ENCODE results near the gene NRSN2. TPM values are rescaled to one million over a fixed set of nuclear protein-coding genes. Genes with fewer than 3 reads are reported as not detected.

Gene NRSN2
- total and polyA plus RNA-seq, 2 donors, result 10.8 to 47.5 TPM

DNA sequence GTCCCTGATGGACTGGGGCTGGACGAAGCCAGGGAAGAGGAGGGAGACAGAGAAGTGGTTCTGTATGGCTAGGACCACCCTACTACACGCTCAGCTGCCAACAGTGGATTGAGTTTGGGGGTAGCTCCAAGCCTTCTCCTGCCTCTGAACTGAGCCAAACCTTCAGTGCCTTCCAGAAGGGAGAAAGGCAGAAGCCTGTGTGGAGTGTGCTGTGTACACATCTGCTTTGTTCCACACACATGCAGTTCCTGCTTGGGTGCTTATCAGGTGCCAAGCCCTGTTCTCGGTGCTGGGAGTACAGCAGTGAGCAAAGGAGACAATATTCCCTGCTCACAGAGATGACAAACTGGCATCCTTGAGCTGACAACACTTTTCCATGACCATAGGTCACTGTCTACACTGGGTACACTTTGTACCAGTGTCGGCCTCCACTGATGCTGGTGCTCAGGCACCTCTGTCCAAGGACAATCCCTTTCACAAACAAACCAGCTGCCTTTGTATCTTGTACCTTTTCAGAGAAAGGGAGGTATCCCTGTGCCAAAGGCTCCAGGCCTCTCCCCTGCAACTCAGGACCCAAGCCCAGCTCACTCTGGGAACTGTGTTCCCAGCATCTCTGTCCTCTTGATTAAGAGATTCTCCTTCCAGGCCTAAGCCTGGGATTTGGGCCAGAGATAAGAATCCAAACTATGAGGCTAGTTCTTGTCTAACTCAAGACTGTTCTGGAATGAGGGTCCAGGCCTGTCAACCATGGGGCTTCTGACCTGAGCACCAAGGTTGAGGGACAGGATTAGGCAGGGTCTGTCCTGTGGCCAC is 49.9 kb downstream of the NRSN2 start:
- no peak for DNase-seq (ENCODE audit: extremely low spot score)
- H3K4me3 ChIP-seq (ENCODE audit: low read depth, low read length), result no peak overlapping the region
- no peak overlapping the region for H3K27ac ChIP-seq (ENCODE audit: low read depth)
- peaks cover 5% of the 10 kb centered on the region for H3K36me3 ChIP-seq (ENCODE audit: insufficient read depth)
- 81% methylated on average over 4 of the region's 4 CpGs for WGBS
- no peaks in the 10 kb centered on the region for H3K4me1 ChIP-seq (ENCODE audit: insufficient read depth)

DNA sequence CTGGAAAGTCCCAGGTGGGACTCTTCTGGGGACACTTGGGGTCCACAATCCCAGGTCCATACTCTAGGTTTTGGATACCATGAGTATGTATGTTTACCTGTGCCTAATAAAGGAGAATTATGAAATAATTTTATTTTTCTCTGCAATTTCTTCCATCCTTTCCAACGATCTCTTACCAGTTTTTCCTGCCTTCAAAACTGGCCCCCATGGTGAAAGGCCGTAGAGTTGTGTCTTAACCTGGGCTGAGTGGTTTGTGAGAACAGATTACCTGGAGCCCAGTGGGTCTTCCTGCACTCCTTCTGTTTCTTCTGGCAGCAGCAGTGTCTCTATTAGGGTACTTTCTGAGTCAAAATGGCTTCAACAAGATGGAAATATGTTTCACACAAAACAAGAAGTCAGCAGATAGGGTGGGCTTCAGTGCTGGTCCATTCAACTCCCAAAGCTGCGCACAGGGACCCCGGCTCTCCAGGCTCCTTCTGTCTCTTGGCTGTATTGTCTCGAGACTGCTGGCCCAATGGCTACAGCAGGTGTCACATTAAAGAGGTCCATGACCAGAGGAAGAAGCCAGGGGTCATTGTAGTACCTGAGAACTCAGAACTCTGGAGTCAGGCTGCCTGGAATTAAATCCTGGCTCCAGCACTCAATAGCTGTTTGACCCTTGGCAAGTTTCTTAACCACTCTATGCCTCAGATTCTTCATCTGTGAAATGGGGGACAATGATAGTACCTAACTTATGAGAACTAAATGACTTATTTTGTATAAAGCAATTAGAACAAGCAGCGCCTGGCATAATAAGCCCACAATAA is 50.7 kb downstream of the NRSN2 start:
- Histone ChIP-seq H3K4me1 (ENCODE audit: insufficient read depth) (no peaks in the 10 kb centered on the region), H3K27ac (ENCODE audit: low read depth) (no peak overlapping the region), H3K4me3 (ENCODE audit: low read depth, low read length) (no peak overlapping the region), H3K36me3 (ENCODE audit: insufficient read depth) (peaks cover 3% of the 10 kb centered on the region)
- DNase-seq (ENCODE audit: extremely low spot score), result no peak
- WGBS, result 77% methylated on average over 6 of the region's 6 CpGs

DNA sequence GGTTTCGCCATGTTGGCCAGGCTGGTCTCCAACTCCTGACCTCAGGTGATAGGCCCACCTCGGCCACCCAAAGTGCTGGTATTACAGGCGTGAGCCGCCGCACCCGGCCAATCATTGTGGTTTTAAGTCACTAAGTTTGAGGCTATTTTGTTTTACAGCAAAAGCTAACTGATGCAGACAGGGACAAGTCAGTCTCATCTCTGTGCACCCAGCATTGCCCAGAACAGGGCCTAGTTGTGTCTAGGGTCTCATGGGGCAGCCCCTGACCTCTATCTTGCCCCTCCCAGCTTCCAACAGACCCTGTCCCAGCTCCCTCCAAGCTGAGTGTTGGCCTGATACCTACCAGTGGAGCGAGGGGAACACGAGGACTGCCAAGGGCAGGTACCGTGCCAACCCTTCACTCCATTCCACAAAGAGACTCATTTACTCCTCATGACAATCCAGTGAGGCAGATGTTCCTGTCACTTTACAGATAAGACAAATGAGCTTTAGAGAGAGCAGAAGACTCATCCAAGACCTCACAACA is 52.3 kb downstream of the NRSN2 start:
- 82% methylated on average over 9 of the region's 9 CpGs for WGBS
- no peak for DNase-seq (ENCODE audit: extremely low spot score)
- H3K4me1 ChIP-seq (ENCODE audit: insufficient read depth), result no peaks in the 10 kb centered on the region
- no peak overlapping the region for H3K4me3 ChIP-seq (ENCODE audit: low read depth, low read length)
- peaks cover 3% of the 10 kb centered on the region for H3K36me3 ChIP-seq (ENCODE audit: insufficient read depth)
- no peak overlapping the region for H3K27ac ChIP-seq (ENCODE audit: low read depth)

DNA sequence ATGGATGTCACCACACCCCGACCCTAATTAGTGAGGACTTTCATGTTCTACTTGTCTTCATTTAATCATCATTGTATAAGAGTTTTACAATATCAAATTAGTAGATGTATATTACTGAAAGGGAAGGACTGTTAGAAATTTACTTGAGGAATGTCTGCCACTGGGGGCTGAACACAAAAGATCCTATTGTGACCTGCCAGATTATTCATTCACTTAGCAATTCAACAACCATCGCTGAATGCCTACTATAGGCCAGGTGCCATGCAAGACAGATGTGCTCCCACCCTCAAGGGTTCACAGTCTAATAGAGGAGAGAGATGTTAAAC is 53.2 kb downstream of the NRSN2 start:
- Histone ChIP-seq H3K36me3 (ENCODE audit: insufficient read depth) (peaks cover 3% of the 10 kb centered on the region), H3K27ac (ENCODE audit: low read depth) (no peak overlapping the region), H3K4me1 (ENCODE audit: insufficient read depth) (no peaks in the 10 kb centered on the region), H3K4me3 (ENCODE audit: low read depth, low read length) (no peak overlapping the region)
- 65% methylated on average over 2 of the region's 2 CpGs for WGBS
- DNase-seq (ENCODE audit: extremely low spot score), result no peak

DNA sequence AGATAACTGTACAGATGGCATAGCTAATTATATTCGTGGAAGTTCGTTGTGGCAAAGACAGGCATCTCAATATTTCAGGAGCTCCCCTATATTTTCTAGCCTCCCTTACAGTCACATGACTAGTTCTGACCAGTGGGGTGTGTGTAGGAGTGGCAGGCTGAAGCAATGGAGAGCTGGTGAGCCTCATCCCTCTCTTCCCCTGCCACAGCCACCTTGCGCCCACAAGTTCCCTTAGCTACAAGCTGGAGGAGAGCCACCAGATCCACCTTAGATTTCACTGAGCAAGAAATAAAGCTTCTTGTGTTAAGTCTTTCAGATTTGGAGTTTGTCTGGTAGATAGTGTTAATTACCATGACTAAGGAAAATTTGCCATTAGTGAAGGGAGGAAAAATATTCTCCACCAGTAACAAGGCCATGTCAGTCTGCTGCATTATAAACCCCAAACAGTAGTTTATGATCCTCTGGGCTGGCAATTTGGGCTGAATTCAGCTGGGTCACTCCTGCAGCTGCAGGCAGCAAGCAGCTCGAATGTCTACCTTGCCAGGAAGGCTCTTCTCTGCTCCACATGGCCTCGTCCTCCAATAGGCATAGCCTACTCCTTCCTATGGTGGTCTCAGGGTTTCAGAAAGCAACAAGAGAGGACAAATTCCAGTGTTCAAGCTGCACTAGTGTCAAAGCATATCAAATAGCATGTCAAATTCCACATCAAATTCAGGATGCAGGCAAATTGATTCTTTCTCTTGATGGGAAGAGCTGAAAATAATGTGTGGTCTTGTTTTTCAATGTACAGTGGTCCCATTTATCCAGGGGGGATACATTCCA is 53.8 kb downstream of the NRSN2 start:
- no peak for DNase-seq (ENCODE audit: extremely low spot score)
- H3K36me3 ChIP-seq (ENCODE audit: insufficient read depth), result peaks cover 3% of the 10 kb centered on the region
- H3K4me1 ChIP-seq (ENCODE audit: insufficient read depth), result no peaks in the 10 kb centered on the region
- 69% methylated on average over 5 of the region's 5 CpGs for WGBS
- no peak overlapping the region for H3K27ac ChIP-seq (ENCODE audit: low read depth)
- H3K4me3 ChIP-seq (ENCODE audit: low read depth, low read length), result no peak overlapping the region

DNA sequence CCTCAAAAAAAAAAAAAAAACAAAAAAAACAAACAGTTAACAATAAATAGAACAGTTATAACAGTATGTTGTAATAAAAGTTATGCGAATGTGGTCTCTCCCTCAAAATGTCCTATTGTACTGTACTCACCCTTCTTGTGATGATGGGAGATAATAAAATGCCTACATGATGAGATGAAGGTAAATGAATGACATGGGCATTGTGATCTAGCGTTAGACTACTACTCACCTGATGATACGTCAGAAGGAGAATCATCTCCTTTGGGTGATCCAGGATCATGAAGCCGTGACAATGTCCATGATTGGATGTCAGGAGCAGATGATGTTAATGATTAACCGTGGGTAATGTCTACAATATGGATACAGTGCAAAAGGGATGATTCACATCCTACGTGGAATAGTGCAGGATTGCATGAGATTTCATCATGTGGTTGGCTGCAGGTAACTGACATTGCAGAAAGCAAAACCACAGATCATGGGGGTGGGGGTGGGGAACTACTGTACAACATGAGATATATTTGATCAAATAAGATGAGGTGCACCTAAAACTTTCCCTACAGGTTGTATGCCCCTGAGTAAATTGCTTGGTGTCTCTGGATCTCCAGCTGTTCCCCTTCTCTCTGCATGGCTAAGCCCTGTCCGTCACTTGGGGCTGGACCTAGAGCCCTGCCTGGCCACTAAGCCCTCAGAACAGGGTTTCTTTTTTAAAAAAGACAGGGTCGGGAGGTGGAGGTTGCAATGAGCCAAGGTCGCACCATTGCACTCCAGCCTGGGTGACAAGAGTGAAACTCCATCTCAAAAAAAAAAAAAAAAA is 55.0 kb downstream of the NRSN2 start:
- Histone ChIP-seq H3K4me3 (ENCODE audit: low read depth, low read length) (no peak overlapping the region), H3K4me1 (ENCODE audit: insufficient read depth) (no peaks in the 10 kb centered on the region), H3K36me3 (ENCODE audit: insufficient read depth) (no peaks in the 10 kb centered on the region), H3K27ac (ENCODE audit: low read depth) (no peak overlapping the region)
- 78% methylated on average over 9 of the region's 9 CpGs for WGBS
- no peak for DNase-seq (ENCODE audit: extremely low spot score)

DNA sequence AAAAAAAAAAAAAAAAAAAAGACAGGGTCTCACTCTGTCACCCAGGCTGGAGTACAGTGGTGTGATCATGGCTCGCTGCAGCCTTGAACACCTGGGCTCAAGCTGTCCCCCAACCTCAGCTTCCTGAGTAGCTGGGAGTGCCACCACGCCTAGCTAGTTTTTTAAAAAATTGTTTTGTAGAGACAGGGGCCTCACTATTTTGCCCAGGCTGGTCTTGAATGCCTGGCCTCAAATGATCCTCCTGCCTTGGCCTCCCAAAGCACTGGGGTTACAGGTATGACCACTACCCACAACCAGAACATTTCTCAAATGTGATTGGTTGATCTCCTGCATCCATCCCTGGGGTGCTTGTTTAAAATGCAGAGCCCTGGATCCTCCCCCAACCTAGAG is 55.6 kb downstream of the NRSN2 start:
- H3K4me1 ChIP-seq (ENCODE audit: insufficient read depth), result no peaks in the 10 kb centered on the region
- 83% methylated on average over 2 of the region's 2 CpGs for WGBS
- no peak overlapping the region for H3K4me3 ChIP-seq (ENCODE audit: low read depth, low read length)

DNA sequence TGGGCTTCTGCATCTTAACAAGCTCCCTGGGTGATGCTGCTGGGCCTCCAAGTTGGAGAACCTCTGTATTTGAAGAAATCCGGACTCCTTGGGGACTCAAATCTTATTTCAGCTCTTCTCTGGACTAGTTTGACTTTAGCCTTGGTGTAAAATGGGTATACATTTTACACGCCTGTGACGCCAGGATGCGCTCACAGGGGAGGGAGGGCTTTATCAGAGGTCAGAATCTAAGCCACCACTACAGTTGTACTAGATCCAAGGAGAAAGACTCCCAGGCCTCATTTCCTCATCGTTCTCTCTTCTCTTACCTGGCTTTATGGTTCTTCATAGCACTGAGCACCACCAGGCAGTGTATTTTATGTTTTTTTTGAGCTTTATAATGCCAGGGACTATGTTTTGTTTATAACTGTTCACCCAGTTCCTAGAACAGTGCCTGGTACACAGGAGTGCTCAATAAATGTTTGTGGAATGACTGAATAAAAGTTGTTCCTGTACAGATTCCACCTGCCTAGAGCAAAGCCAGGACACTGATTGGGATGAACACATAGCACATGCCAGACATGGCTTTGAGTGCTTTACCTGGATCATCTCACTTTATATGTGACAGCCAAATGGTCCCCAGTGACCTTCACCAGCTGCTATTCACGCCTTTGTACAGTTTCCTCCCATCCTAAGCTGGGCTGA is 56.1 kb downstream of the NRSN2 start:
- DNase-seq (ENCODE audit: extremely low spot score), result no peak
- WGBS, result 90% methylated on average over 6 of the region's 6 CpGs
- no peaks in the 10 kb centered on the region for H3K36me3 ChIP-seq (ENCODE audit: insufficient read depth)

More for the DNA sequence above, 55.6 kb downstream of the NRSN2 start:
- H3K27ac ChIP-seq (ENCODE audit: low read depth), result no peak overlapping the region
- no peak for DNase-seq (ENCODE audit: extremely low spot score)
- H3K36me3 ChIP-seq (ENCODE audit: insufficient read depth), result no peaks in the 10 kb centered on the region

DNA sequence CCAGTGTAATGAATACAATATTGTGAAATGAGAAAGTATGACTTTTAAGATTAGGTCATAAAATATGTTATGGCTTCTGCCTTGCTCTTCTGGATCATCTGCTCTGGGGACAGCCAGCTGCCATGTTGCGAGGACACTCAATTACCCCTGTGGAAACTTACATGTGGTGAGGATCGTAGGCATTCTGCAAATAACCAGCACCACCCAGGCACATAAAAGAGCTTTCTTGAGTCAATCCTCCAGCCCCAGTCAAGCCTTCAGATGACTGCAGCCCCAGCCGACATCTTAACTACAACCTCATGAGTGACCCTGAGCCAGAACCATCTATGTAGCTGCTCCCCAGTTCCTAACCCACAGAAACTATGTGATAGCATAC is 56.7 kb downstream of the NRSN2 start:
- WGBS, result 96% methylated on average over 3 of the region's 3 CpGs
- Histone ChIP-seq H3K27ac (ENCODE audit: low read depth) (no peak overlapping the region), H3K4me3 (ENCODE audit: low read depth, low read length) (no peak overlapping the region), H3K4me1 (ENCODE audit: insufficient read depth) (no peaks in the 10 kb centered on the region), H3K36me3 (ENCODE audit: insufficient read depth) (no peaks in the 10 kb centered on the region)
- DNase-seq (ENCODE audit: extremely low spot score), result no peak

More for the DNA sequence above, 56.1 kb downstream of the NRSN2 start:
- Histone ChIP-seq H3K4me1 (ENCODE audit: insufficient read depth) (no peaks in the 10 kb centered on the region), H3K4me3 (ENCODE audit: low read depth, low read length) (no peak overlapping the region), H3K27ac (ENCODE audit: low read depth) (no peak overlapping the region)

DNA sequence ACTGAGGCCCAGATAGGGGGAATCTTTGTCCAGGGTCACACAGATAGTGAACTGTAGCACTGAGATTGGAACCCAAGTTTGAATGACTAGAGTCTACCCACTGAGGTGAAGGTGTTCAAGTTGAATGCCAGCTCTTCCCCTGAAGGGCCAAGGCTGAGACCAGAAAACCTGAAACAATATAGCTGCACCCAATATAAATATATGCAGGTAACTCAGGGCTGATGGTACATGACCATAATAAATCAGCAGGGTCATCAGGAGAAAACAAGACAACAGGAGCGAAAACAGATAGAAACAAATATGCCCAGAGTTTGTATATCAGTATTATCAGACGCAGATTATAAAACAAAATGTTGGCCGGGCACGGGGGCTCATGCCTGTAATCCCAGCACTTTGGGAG is 57.2 kb downstream of the NRSN2 start:
- no peak overlapping the region for H3K27ac ChIP-seq (ENCODE audit: low read depth)
- no peak for DNase-seq (ENCODE audit: extremely low spot score)
- H3K36me3 ChIP-seq (ENCODE audit: insufficient read depth), result no peaks in the 10 kb centered on the region
- 81% methylated on average over 4 of the region's 4 CpGs for WGBS
- H3K4me1 ChIP-seq (ENCODE audit: insufficient read depth), result no peaks in the 10 kb centered on the region
- H3K4me3 ChIP-seq (ENCODE audit: low read depth, low read length), result no peak overlapping the region
